Smooth muscle cell of the brain vasculature (primary cell): Measurements from ENCODE around the gene DPH2.

Experiments used
- DNase-seq: peaks from one replicate; pipeline ENCODE4 v3.0.0-alpha.2; 2012; ENCODE audit warnings: low read depth, low spot score

The DPH2 gene

DNA sequence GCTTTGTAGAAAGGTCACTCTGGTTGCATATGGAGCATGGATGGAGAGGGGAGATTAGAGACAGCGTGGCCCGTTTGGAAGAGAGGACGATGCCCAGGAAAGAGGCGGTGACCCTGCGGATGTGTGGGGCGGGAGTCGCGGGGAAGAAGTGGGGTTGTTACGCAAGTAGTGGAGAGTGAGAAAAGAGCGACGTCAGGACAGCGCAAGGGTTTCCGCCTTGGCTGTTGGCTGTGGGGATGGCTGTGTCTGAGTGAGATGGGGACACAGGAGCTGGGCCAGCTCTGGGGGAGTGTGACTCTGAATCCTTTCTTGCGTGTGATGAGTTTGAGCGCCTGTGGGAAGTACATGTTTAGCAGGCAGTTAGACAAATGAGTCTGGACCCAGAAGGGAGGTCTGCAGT, 13.0 kb downstream of the DPH2 start:
- DNase-seq, result no peak

DNA sequence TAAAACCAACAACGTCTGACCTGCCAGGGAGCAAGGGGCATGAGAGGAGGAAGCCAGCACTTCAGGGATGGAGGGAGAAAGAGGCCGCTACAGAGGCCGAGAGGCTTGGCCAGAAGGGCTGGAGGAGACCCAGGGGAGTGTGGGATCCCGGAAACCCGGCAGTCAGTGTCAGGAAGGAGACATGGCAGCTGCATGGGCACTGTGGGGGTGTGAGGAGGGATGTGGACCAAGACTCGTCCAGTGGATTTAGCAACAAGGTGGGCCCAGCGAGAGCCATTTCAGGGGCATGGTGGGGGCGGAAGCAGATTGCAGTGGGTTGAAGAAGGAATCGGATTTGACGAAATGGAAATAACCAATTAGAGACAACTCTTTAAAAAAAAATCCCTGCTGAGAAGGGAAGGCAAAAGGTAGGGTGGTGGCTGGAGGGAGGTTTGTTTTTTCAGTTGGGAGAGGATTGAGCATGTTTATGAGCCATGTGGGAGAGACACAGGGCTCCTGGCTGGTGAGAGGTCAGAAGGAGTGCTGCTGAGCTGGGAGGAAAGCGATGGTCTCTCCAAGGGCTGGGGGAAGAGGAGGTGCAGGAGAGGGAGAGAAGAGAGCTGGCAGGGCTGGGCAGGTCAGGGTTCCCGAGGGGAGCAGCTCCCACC, 13.6 kb downstream of the DPH2 start:
- no peak for DNase-seq

DNA sequence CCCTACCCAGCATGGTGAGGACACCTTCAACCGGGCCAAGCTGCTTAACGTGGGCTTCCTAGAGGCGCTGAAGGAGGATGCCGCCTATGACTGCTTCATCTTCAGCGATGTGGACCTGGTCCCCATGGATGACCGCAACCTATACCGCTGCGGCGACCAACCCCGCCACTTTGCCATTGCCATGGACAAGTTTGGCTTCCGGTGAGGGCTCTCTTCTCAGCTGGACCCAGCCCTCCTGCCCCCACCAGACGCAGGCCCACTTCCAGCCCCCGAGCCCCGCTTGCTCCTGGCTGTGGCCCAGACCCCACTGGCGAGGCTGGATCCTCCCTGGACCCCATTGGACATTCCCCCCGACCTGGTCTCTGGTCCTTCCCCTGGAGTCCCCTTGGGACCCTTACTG, 15.0 kb downstream of the DPH2 start:
- no peak for DNase-seq

DNA sequence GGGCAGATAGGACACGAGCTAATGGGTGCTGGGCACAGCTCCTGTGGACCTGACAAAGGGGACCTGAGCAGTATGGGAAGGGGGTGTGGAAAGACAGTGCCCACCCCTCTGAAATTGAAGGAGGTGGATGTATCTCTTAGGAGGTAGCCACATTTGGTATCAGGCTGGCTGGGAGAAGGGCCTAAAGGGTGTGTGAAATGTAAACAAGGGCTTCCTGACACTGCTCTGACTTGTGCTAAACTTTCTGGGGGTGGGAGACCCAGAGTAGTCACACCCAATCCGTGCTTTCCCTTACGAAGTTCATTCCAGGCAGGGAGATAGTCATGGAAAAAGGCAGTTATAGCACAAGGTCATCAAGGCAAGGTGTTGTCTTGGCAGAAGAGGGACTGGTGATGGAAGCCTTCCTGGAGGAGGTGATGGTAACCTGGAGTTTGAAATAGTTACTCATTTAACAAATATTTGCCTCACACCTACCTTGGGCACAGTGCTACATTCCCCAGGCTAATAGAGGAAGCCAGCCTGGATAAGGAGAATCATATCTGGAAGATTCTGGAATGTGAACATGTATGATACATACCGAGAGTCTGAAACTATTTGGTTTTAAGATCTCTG, 16.3 kb downstream of the DPH2 start:
- DNase-seq, result no peak

DNA sequence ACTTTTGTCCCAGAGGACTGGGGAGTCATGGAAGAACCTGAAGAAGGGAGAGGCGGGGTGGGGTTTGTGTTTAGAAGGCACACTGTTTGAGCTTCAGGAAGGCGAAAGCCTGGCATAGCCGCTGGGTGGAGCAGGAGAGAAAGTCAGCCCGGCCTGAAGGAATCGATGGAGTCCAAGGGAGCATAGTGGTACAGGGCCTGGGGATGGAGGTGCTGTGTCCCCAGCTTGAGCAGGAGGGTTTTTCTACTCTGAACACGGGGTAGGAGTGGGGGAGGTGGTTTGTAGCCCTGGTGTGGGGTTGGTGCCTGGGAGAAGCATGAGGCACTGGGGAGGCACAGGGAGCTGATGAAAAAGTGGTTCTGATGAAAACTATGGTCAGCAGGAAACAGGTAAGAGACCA, 16.9 kb downstream of the DPH2 start:
- DNase-seq, result no peak

DNA sequence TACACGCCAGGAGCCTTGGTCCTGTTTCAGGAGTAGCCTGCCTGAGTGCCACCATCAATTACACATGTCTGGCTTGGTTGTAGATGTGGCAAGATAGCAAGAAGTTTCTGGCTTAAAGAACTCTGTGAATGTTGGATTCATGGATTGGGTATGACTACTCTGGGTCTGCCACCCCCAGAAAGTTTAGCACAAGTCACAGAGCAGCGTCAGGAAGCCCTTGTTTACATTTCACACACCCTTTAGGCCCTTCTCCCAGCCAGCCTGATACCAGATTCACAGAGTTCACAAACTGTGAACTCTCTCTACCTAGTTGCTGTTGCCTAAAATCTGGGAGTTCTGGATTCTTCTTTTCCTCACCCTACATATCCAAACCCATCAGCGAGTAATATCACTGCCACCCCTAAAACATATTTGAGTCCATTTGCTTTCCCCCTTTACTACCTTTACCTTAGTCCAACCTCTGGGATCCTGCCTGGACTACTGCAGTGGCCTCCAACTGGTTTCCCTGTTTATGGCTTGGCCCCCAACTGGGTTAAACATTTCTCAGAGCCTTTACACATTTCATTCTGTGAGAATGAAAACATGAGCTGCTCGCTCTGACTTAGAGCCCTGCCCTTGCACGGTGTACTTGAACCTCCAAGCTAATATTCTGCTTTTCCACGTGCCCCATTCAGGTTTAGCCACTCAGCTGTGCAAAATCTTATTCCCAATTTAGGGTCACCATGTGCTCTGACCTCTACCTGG, 17.5 kb downstream of the DPH2 start:
- DNase-seq, result no peak

DNA sequence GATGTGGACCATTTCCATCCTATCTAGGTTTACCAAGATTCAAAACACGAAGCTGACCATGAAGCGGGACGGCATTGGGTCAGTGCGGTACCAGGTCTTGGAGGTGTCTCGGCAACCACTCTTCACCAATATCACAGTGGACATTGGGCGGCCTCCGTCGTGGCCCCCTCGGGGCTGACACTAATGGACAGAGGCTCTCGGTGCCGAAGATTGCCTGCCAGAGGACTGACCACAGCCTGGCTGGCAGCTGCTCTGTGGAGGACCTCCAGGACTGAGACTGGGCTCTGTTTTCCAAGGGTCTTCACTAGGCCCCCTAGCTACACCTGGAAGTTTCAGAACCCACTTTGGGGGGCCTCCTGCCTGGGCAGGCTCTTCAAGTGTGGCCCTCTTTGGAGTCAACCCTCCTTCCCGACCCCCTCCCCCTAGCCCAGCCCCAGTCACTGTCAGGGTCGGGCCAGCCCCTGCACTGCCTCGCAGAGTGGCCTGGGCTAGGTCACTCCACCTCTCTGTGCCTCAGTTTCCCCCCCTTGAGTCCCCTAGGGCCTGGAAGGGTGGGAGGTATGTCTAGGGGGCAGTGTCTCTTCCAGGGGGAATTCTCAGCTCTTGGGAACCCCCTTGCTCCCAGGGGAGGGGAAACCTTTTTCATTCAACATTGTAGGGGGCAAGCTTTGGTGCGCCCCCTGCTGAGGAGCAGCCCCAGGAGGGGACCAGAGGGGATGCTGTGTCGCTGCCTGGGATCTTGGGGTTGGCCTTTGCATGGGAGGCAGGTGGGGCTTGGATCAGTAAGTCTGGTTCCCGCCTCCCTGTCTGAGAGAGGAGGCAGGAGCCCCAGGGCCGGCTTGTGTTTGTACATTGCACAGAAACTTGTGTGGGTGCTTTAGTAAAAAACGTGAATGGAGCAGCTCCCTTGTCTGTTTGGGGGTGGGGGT, 20.7 kb downstream of the DPH2 start:
- no peak for DNase-seq

DNA sequence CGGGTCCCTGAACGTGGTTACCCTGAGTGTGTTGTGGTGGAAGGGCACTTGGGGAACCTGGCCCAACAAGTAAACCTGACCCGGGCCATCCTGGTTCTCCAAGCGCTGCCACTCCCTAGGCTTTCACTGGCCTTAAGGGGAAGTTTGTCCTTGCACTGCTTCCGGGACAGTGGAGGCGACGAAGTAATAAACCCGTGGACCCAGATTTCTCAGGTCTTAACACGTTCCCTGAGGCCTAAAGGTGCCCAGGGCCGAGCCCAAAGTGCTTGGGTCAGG, 21.3 kb downstream of the DPH2 start:
- no peak for DNase-seq

DNA sequence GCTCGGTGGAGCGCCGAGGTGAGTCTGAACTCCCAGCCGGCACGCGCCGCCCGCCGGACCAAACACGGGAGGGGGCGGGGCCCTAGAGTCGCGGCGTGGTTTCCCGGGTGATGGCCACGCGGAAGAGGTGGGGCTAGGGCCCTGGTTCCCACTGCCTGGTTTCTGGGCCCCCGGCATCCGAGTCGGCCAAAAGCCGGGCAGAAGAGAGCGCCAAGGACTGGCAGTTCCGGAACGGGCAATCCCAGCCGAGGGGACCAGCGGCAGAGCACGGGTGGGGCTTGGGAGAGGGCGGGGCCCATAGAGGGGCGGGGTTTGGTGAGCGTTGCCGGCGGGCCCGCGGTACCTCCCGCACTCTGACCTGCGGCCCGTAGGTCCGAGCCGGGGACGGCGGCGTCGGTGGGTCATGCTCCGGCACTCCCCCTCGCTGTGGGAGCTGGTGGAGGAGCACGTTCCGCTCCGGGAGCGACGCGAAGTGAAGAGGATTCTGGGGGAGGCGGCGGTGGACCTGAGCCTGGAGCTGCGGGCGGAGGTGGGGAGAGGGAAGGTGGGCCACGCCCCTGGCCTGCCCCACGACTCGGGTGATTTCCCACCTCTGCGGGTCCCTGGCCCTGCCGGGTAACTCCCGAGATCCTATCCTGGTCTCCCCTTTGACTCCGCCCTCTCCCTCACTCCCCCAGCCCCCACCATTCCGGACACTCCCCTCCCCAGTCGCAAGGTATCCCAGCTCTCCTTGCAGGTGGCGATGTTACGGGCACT, 21.8 kb downstream of the DPH2 start, which contains the start of gene CCDC24:
TSS of gene CCDC24 (plus strand) at position 124 of the 756 bp plus-strand sequence. CDS start at position 404, 280 bp downstream.
- peak; percentile 32 for DNase-seq

DNA sequence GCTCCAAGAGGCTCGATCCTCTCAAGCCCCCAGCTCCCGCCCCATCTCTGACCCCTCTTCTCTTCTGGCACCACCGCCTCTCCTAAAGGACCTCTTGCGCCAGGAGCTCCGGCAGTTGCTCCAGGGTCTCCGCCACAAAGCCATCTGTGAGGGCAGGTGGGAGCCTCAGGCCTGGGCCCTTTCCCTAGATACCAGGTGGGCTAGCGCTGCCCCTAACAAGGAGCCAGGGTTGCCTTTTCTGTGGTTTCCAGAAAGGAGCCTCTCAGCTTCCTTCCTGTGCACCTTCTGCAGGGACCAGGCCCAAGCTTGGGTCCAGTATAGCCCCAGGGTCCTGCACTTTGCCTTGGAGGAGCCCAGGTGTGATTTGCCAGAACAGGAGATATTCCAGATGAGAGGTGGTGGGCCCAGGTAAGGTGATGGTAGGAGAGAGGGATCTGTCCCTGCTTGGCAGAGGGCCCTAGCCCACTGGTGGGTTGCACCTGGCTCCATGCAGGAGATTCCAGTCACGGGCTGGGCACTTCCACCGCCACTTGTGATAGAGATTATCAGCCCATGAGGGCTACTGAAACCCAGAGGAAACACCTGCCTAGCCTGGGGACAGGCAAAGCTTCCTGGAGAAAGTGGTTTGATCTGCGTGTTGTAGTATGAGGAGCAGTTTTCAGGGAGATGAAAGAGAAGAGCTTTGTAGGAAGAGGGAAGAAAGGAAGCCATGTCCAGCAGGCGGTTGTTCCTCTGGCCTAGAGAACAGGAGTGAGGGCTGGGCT, 22.6 kb downstream of the DPH2 start:
- DNase-seq, result no peak

DNA sequence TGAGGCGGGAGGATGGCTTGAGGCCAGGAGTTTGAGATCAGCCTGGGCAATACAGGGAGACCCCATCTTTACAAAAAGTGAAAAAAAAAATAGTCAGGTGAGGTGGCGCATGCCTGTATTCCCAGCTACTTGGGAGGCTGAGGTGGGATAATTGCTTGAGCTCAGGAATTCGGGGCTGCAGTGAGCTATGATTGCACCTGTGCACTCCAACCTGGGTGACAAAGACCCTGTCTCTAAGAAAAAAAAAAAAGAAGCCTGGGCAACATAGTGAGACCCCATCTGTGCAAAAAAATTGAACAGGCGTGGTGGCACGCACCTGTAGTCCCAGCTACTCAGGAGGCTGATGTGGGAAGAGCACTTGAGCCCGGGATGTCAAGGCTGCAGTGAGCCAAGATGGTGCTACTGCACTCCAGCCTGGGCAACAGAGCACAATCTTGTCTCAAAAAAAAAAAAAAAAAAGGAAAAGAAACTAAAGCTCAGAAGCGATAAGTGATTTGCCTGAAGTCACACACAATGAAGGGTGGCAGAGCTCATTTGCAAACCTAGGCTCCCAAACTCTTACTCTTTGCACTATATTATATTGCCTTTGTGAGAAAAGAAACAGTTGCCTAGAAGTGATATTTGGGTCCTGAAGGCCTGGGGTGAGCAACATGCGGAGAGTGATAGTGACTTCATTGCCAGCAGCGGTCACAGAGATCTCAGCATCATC, 23.6 kb downstream of the DPH2 start:
- DNase-seq, result no peak

DNA sequence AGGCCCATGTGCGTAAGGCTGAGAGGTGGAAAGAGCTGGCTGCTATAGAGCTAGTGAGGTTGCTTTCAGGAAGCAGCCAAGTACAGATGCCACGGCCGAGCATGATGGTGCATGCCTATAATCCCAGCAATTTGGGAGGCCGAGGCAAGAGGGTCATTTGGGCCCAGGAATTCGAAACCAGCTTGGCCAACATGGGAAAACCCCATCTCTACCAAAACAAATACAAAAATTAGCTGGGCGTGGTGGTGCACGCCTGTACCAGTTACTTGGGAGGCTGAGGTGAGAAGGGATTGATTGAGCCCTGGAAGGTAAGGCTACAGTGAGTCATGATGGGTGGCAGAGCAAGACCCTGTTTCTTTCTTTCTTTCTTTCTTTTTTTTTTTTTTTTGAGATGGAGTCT, 24.3 kb downstream of the DPH2 start:
- DNase-seq, result no peak

DNA sequence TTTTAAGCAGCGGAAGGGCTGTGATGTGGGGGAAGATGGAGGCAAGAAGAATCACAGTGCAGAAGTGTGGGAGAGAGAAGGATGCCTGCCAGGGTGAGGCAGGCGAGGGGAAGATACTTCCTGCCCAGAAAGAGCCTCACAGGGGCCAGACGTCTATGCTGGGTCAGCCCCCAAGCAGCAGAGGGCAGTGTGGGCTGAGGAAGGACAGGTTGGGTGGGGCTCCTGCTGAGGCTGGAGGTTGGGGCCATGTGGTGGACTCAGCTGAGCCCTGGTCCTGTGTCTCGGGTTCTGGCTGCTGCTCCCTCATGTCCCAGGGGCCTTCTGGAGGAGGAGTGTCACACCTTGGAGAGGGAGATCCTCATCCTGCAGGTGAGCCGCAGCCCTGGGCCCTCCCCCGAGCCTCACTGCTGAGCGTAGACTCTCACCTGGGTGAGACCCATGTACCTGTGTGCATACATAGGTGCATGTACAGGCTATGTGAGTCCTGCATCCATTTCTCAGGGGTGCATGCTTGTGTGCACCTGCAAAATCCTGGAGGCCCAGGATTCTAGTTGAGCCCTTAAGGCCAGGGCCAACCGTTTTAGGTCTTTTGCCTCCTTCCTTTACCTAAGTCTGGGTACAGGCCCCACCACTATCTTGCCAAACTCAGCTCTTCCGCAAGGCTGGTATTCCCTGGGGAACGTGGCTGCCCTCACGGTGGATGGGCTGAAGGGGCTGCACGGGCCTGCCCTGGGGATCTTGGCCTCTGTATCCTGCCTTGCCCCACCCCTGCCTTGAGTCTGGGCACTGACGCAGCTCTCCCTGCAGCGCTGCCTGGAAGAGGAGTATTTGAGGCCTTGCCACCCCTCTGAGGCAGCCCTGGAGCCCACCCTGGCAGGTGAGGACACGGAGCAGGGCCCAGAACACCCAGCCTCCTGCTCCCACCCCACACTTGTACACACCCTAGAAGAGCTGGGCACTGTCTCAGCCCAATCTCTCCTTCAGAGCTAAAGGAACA, 25.3 kb downstream of the DPH2 start:
- no peak for DNase-seq

DNA sequence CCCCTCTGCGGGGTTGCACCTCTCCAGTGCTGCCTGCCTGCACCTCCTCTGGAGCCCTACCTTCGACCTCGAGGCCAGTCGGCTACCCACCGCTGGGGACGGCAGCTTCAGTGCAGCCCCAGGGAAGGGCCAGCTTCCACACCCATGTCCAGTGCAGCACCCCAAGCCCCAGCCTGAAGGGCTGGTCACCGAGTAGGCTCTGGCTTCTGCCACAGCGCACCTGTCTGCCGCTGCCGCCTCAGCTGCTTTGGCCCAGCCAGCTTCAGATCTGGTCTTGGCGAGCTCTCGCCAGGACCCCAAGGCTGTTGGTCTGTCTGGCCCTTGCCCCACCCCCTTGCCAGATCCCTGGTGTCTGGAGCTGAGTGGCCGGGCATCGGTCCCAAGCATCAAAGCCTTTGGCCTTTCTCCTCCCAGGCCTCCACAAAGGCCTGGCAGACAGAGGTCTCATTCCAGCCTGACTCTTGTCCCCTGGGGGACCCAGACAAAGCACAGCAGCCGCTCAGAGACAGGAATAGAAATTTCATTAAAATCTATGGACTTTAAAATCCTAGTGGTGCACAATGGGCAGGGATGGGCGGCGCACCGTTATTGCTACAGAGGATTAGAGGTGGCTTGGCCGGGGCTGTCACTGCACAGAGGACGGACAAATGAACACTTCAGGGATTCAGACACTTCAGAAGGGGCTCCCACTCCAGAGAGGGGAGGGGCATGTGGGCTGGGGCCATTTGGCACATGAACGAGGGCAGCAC, 26.3 kb downstream of the DPH2 start:
- no peak for DNase-seq

DNA sequence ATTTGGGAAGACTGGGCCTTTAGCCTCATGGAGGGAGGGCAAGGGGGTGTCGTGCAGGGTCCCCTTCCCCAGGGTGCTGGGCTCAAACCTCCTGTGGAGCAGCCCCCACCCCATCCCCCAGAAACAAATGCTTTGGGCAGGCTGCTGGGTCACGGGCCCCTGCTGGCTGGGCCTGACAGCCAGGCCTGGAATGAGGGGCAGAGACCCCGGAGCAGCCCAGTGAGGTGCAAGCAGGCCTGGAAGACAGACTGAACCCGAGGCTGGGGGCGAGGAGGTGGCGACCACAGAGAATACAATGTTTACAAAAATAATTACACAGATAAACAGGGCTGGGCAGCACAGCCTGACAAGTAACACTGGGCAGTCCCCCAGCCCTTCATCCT, 26.9 kb downstream of the DPH2 start:
- DNase-seq, result no peak

DNA sequence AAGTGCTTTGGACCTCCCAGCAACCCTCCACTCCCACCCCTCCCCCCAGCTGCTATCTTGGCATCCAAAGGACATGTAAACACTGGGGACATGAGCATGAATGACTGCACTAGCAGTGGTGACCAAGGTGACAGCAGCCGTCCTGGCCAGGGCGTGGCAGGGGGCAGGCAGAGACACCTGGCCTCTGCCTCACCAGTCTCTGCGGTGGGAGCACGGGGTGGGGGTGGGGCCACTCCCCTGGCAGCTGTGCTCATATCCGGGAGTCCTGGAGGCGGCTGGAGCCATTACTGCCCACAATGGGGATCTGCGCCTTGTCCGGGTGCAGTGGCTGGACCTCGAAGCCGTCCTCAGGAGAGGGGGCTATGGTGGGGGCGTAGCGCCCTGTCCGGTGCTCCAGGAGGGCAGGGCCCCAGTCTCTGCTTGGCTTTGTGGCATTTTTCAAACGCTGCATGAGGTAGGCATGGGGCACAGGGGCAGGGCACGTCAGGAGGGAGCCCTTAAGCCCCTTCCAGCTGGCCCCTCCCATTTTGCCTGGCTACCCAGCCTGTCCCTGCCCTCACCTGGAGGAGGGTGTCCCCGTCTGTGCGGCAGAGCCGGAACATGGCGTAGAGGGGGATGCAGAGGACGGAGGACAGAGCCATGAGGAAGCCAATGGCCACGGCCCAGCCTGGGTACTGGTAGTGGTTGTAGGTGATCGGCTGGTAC, 27.6 kb downstream of the DPH2 start:
- DNase-seq, result no peak

DNA sequence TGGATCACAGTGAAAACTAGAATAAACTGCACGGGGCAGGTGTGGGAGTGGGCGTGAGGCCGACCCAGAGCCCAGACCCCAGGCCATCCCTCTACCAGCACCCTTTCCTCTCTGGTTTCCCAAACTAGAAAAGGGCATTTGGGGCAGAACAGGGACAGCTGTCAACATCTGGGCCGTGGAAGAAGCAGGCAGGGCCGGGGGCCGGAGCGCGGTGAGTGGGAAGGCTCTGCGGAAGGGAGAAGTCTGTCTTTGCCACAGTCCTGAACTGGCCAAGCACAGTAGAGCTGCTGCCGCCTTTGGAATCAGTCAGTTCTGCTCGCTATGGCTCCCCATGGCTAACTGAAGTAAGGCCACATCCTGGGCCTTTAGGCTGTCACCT, 28.2 kb downstream of the DPH2 start:
- no peak for DNase-seq

DNA sequence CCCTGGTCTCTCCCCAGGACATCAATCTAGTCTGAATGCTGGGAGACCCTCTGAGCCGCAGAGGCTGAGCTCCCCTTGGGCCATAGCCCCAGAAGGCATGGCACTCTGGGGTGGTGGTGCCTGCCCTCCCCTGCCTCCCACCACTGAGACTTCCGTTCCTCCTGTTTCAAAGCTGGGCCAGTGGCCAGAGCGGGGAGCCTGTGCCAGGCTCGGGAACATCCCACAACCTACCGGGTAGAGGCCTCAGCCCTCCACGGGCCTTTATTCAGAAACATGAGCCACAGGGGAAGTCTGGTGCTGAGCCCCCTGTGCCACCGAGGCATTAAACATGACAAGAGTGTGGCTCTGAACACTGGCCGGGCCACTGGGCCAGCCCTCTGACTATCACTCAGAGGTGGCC, 29.6 kb downstream of the DPH2 start:
- no peak for DNase-seq
